Sigmoid colon (tissue), 7 donors: ENCODE results near the gene LMF1. TPM values are rescaled to one million over a fixed set of nuclear protein-coding genes. Genes with fewer than 3 reads are reported as not detected.
"Not testable (repeated sequence)": the region's sequence is repeated elsewhere in the genome, so short reads cannot be mapped to it uniquely, and the experiment has no call there.

Experiments used
- DNase-seq: peaks from one replicate; pipeline ENCODE4 v3.0.0-alpha.2; 2019
- H3K27ac ChIP-seq, 4 donors: fragments of 200-600 bp; sonication (generic); one replicate each; pipeline ENCODE4 v1.5.1; 2016 to 2019; ENCODE audit warnings: mild to moderate bottlenecking in 1 of 4
- H3K27me3 ChIP-seq, 3 donors: fragments of 200-600 bp; sonication (generic); one replicate each; pipeline ENCODE4 v1.5.1; 2019; ENCODE audit warnings: mild to moderate bottlenecking in 1 of 3
- H3K36me3 ChIP-seq, 4 donors: fragments of 200-600 bp; sonication (generic); one replicate each; pipeline ENCODE4 v1.5.1; 2016 to 2019
- H3K4me1 ChIP-seq, 4 donors: fragments of 200-600 bp; sonication (generic); one replicate each; pipeline ENCODE4 v1.5.1; 2017 to 2019
- H3K4me3 ChIP-seq, 4 donors: fragments of 200-600 bp; sonication (generic); one replicate each; pipeline ENCODE4 v1.5.1; 2017 to 2019; ENCODE audit warnings: mild to moderate bottlenecking in 2 of 4, moderate library complexity in 1 of 4
- H3K9me3 ChIP-seq, 4 donors: fragments of 200-600 bp in 3 of 4; sonication (generic) in 3 of 4; one replicate each; pipeline versions ENCODE4 v1.5.1 to v1.6.1; 2013 to 2019
- CTCF ChIP-seq, 4 experiments: fragments of 450-650 bp in 3 of 4; fragments of 200-600 bp in 1 of 4; IDR thresholded peaks; one replicate each; pipeline ENCODE4 v1.5.1; 2016 to 2019; ENCODE audit warnings: antibody characterized with exemption in 4 of 4, mild to moderate bottlenecking in 3 of 4, moderate library complexity in 2 of 4
- EP300 ChIP-seq, 4 donors: sonication (generic); formaldehyde crosslinking; IDR thresholded peaks; one replicate each; pipeline ENCODE4 v1.6.1; 2017; ENCODE audit warnings: antibody characterized with exemption in 4 of 4
- POLR2A ChIP-seq, 2 donors: fragments of 450-650 bp; IDR thresholded peaks; one replicate each; pipeline ENCODE4 v1.6.1; 2016; ENCODE audit warnings: antibody characterized with exemption in 2 of 2, mild to moderate bottlenecking in 2 of 2, moderate library complexity in 2 of 2
- POLR2AphosphoS5 ChIP-seq, 4 donors: sonication (generic); formaldehyde crosslinking; IDR thresholded peaks; one replicate each; pipeline ENCODE4 v1.6.1; 2017; ENCODE audit warnings: antibody characterized with exemption in 4 of 4
- WGBS, 2 donors: extraction: QIAGEN DNeasy Blood & Tissue Kit; methylation state at CpG; one replicate each; pipeline ENCODE4 v1.1.7; 2013; 5-methylcytosine and 5-hydroxymethylcytosine counted together
- intact Hi-C: fragments of 100-400 bp; cut with DNase I; formaldehyde crosslinking; loops from one replicate; pipeline ENCODE4 v1.15.1; 2023
- polyA plus RNA-seq, 3 donors: library from polyadenylated mRNA; stranded (reverse); fragments of 200-250 nt; gene quantifications; one replicate each; pipeline ENCODE4 v1.2.3, GENCODE V29; 2013
- total RNA-seq, 4 donors: library from RNA; depleted of rRNA; stranded (reverse); fragments of >200 nt; gene quantifications; one replicate each; pipeline ENCODE4 v1.1.0, GENCODE V29; 2016
- donor health status: healthy with polysubstance abuse.
- donor health status: Bipolar disorder and iron deficiency.
- donor health status: healthy.

The LMF1 gene
- total and polyA plus RNA-seq, 7 donors: 1.2 to 34.1 (median 19.9) TPM

- H3K4me3 ChIP-seq: no peak overlapping the region
- no peak for DNase-seq
- H3K27ac ChIP-seq: no peak overlapping the region
- H3K9me3 ChIP-seq: no peaks in the 10 kb centered on the region
- WGBS, 2 donors: 21 to 64% methylated on average over 5 of the region's 5 CpGs
- TF ChIP-seq POLR2AphosphoS5 (IDR thresholded peaks at IDR 0.05) (no peak), EP300 (IDR thresholded peaks at IDR 0.05) (no peak), POLR2A (IDR thresholded peaks at IDR 0.05) (no peak), CTCF (IDR thresholded peaks at IDR 0.05) (no peak)
- H3K4me1 ChIP-seq: no peaks in the 10 kb centered on the region
- intact Hi-C loops: no loop called here
- no peaks in the 10 kb centered on the region for H3K27me3 ChIP-seq
- peaks cover 0 to 25% (median 6%) of the 10 kb centered on the region in 4 donors for H3K36me3 ChIP-seq
Measured at GRCh38 chr16:865026-865425, 105.8 kb downstream of the LMF1 start.

GRCh38 chr16:861446-861845 is 109.3 kb downstream of the LMF1 start:
- TF ChIP-seq POLR2A (IDR thresholded peaks at IDR 0.05) (no peak), CTCF (IDR thresholded peaks at IDR 0.05) (no peak), EP300 (IDR thresholded peaks at IDR 0.05) (no peak), POLR2AphosphoS5 (IDR thresholded peaks at IDR 0.05) (no peak)
- no peak overlapping the region for H3K4me3 ChIP-seq
- DNase-seq: peak; percentile 49
- intact Hi-C loops: no loop called here
- no peaks in the 10 kb centered on the region for H3K9me3 ChIP-seq
- no peaks in the 10 kb centered on the region for H3K36me3 ChIP-seq
- no peaks in the 10 kb centered on the region for H3K27me3 ChIP-seq
- H3K27ac ChIP-seq: no peak overlapping the region
- H3K4me1 ChIP-seq: no peaks in the 10 kb centered on the region
- 94 to 96% methylated on average over 17 of the region's 17 CpGs for WGBS, 2 donors

- 94 to 96% methylated on average over 10 of the region's 10 CpGs for whole genome bisulfite sequencing, 2 donors
- TF ChIP-seq CTCF (IDR thresholded peaks at IDR 0.05) (no peak), EP300 (IDR thresholded peaks at IDR 0.05) (no peak), POLR2A (IDR thresholded peaks at IDR 0.05) (no peak), POLR2AphosphoS5 (IDR thresholded peaks at IDR 0.05) (no peak)
- Histone ChIP-seq H3K4me3 (no peak overlapping the region), H3K27me3 (no peaks in the 10 kb centered on the region), H3K27ac (no peak overlapping the region), H3K4me1 (no peaks in the 10 kb centered on the region), H3K9me3 (no peaks in the 10 kb centered on the region), H3K36me3 (no peaks in the 10 kb centered on the region)
- peak; percentile 21 for DNase-seq
- intact Hi-C loops: no loop called here
Measured at GRCh38 chr16:860891-861290, 109.9 kb downstream of the LMF1 start.

- H3K27ac ChIP-seq, H3K4me3 ChIP-seq, H3K27me3 ChIP-seq, intact Hi-C loops, DNase-seq, H3K36me3 ChIP-seq, H3K9me3 ChIP-seq, H3K4me1 ChIP-seq: not testable (repeated sequence)
- 97 to 99% methylated on average over 35 of the region's 35 CpGs for WGBS, 2 donors
Measured at GRCh38 chr16:858971-859370, 111.8 kb downstream of the LMF1 start.

GRCh38 chr16:858441-858840 is 112.3 kb downstream of the LMF1 start:
- H3K4me1 ChIP-seq, H3K9me3 ChIP-seq, H3K4me3 ChIP-seq, H3K27ac ChIP-seq, H3K27me3 ChIP-seq, H3K36me3 ChIP-seq, intact Hi-C loops, DNase-seq: not testable (repeated sequence)
- 85% methylated on average over 36 of the region's 36 CpGs for WGBS, 2 donors

- WGBS, 2 donors: 97 to 98% methylated on average over 24 of the region's 24 CpGs
- Histone ChIP-seq H3K27ac (no peak overlapping the region), H3K9me3 (no peaks in the 10 kb centered on the region), H3K27me3 (no peaks in the 10 kb centered on the region), H3K4me1 (no peaks in the 10 kb centered on the region), H3K36me3 (no peaks in the 10 kb centered on the region), H3K4me3 (no peak overlapping the region)
- DNase-seq: no peak
- intact Hi-C loops: no loop called here
- TF ChIP-seq POLR2A (IDR thresholded peaks at IDR 0.05) (no peak), EP300 (IDR thresholded peaks at IDR 0.05) (no peak), POLR2AphosphoS5 (IDR thresholded peaks at IDR 0.05) (no peak), CTCF (IDR thresholded peaks at IDR 0.05) (no peak)
Measured at GRCh38 chr16:856811-857210, 114.0 kb downstream of the LMF1 start.
